Esophagus muscularis mucosa (tissue), 4 donors: ENCODE results near the gene SIGLEC8. TPM values are rescaled to one million over a fixed set of nuclear protein-coding genes. Genes with fewer than 3 reads are reported as not detected.

Source experiments
- DNase-seq: peaks from one replicate; pipeline ENCODE4 v3.0.0-alpha.2; 2017; ENCODE audit errors: extremely low spot score
- H3K27ac ChIP-seq, 4 donors: fragments of 200-600 bp; sonication (generic); replicated peaks in 1 of 4; 1 replicate in 3 of 4; 2 replicates in 1 of 4; pipeline ENCODE4 v1.5.1; 2016 to 2019; ENCODE audit warnings: mild to moderate bottlenecking in 1 of 4
- H3K27me3 ChIP-seq, 4 donors: fragments of 200-600 bp; sonication (generic); one replicate each; pipeline versions ENCODE4 v1.5.1 to v1.6.0; 2016 to 2019
- H3K36me3 ChIP-seq, 4 donors: fragments of 200-600 bp; sonication (generic); one replicate each; pipeline ENCODE4 v1.5.1; 2016 to 2019
- H3K4me1 ChIP-seq, 4 donors: fragments of 200-600 bp; sonication (generic); one replicate each; pipeline ENCODE4 v1.5.1; 2016 to 2019
- H3K4me3 ChIP-seq, 4 donors: fragments of 200-600 bp; sonication (generic); 1 replicate in 2 of 4; 2 replicates in 2 of 4; pipeline ENCODE4 v1.5.1; 2016 to 2019; ENCODE audit warnings: mild to moderate bottlenecking in 4 of 4, moderate library complexity in 1 of 4
- H3K9me3 ChIP-seq, 4 donors: fragments of 200-600 bp; sonication (generic); 1 replicate in 3 of 4; 2 replicates in 1 of 4; pipeline ENCODE4 v1.5.1; 2016 to 2019
- CTCF ChIP-seq, 3 experiments: fragments of 200-600 bp in 2 of 3; fragments of 450-650 bp in 1 of 3; sonication (generic) in 2 of 3; IDR thresholded peaks; one replicate each; pipeline ENCODE4 v1.5.1; 2017 to 2019; ENCODE audit warnings: antibody characterized with exemption in 3 of 3, mild to moderate bottlenecking in 2 of 3, moderate library complexity in 1 of 3
- EP300 ChIP-seq: sonication (generic); formaldehyde crosslinking; IDR thresholded peaks from one replicate; pipeline ENCODE4 v1.6.1; 2017; ENCODE audit warnings: antibody characterized with exemption
- POLR2A ChIP-seq: fragments of 450-650 bp; IDR thresholded peaks from one replicate; pipeline ENCODE4 v1.6.1; 2017; ENCODE audit warnings: antibody characterized with exemption, moderate library complexity, mild to moderate bottlenecking, low read depth
- POLR2AphosphoS5 ChIP-seq, 2 donors: sonication (generic); formaldehyde crosslinking; IDR thresholded peaks; one replicate each; pipeline ENCODE4 v1.6.1; 2017; ENCODE audit warnings: antibody characterized with exemption in 2 of 2
- WGBS: methylation state at CpG from one replicate; pipeline ENCODE4 v1.1.5; 2018; 5-methylcytosine and 5-hydroxymethylcytosine counted together
- intact Hi-C: fragments of 100-400 bp; cut with DNase I; formaldehyde crosslinking; loops from one replicate; pipeline ENCODE4 v1.15.1; 2023
- total RNA-seq, 4 donors: library from RNA; depleted of rRNA; stranded (reverse); fragments of >200 nt; gene quantifications; one replicate each; pipeline versions ENCODE4 v1.1.0 to v1.2.1, GENCODE V29; 2016

The SIGLEC8 gene
- total RNA-seq, 4 donors from 2014 or later = 0.66 to 1.7 (median 0.86) TPM; not detected in 1

- no peaks in the 10 kb centered on the region for H3K4me1 ChIP-seq
- H3K4me3 ChIP-seq = no peak overlapping the region
- no peak for DNase-seq
- 60% methylated on average over 5 of the region's 5 CpGs for WGBS
- TF ChIP-seq EP300 = no peak
- TF ChIP-seq CTCF (IDR thresholded peaks at IDR 0.05) = no peak
- TF ChIP-seq POLR2A = no peak
- no peak for TF ChIP-seq POLR2AphosphoS5 (IDR thresholded peaks at IDR 0.05)
- intact Hi-C loops = loop anchor here (10.0 kb wide), 1 partner anchor 177 kb away; no protein-coding TSS in a partner anchor
- no peaks in the 10 kb centered on the region for H3K36me3 ChIP-seq
- H3K9me3 ChIP-seq = no peaks in the 10 kb centered on the region
- peaks cover 0 to 71% (median 0%) of the 10 kb centered on the region in 4 donors for H3K27me3 ChIP-seq
- no peak overlapping the region for H3K27ac ChIP-seq
Measured at GRCh38 chr19:51477344-51477743, 19.1 kb upstream of the SIGLEC8 start.

GRCh38 chr19:51476164-51476563 lies 17.9 kb upstream of the SIGLEC8 start:
- intact Hi-C loops = loop anchor here (10.0 kb wide), 1 partner anchor 179 kb away; no protein-coding TSS in a partner anchor

GRCh38 chr19:51473009-51473707 lies 14.9 kb upstream of the SIGLEC8 start:
- intact Hi-C loops = loop anchor here (2.0 to 10.0 kb wide), 2 partner anchors 182 to 304 kb away; no protein-coding TSS in a partner anchor
- H3K9me3 ChIP-seq = no peaks in the 10 kb centered on the region
- WGBS = 29% methylated on average over 6 of the region's 7 CpGs
- peaks cover 0 to 52% (median 0%) of the 10 kb centered on the region in 4 donors for H3K27me3 ChIP-seq
- TF ChIP-seq CTCF (IDR thresholded peaks at IDR 0.05) (peak; percentile 73 to 84 (median 82)), POLR2A (no peak)
- no peak overlapping the region for H3K4me3 ChIP-seq
- DNase-seq = peak; percentile 95
- H3K36me3 ChIP-seq = no peaks in the 10 kb centered on the region
- H3K4me1 ChIP-seq = no peaks in the 10 kb centered on the region
- H3K27ac ChIP-seq = no peak overlapping the region

More at GRCh38 chr19:51476164-51476563, 17.9 kb upstream of the SIGLEC8 start:
- Histone ChIP-seq H3K27ac (no peak overlapping the region), H3K4me1 (no peaks in the 10 kb centered on the region), H3K36me3 (no peaks in the 10 kb centered on the region), H3K27me3 (peaks cover 0 to 71% (median 0%) of the 10 kb centered on the region in 4 donors), H3K4me3 (no peak overlapping the region), H3K9me3 (no peaks in the 10 kb centered on the region)
- DNase-seq = no peak
- no peak for TF ChIP-seq CTCF (IDR thresholded peaks at IDR 0.05)
- no peak for TF ChIP-seq POLR2AphosphoS5 (IDR thresholded peaks at IDR 0.05)
- no peak for TF ChIP-seq EP300
- no peak for TF ChIP-seq POLR2A
- 96% methylated on average over 3 of the region's 3 CpGs for WGBS

GRCh38 chr19:51472607-51473006 lies 14.4 kb upstream of the SIGLEC8 start:
- H3K9me3 ChIP-seq = no peaks in the 10 kb centered on the region
- TF ChIP-seq POLR2A (no peak), CTCF (IDR thresholded peaks at IDR 0.05) (no peak), POLR2AphosphoS5 (IDR thresholded peaks at IDR 0.05) (no peak), EP300 (no peak)
- H3K4me1 ChIP-seq = no peaks in the 10 kb centered on the region
- no peak overlapping the region for H3K4me3 ChIP-seq
- H3K36me3 ChIP-seq = no peaks in the 10 kb centered on the region
- H3K27ac ChIP-seq = no peak overlapping the region
- DNase-seq = no peak
- WGBS = 14% methylated on average over 4 of the region's 4 CpGs
- intact Hi-C loops = loop anchor here (2.0 to 10.0 kb wide), 2 partner anchors 182 to 304 kb away; no protein-coding TSS in a partner anchor
- H3K27me3 ChIP-seq = peaks cover 0 to 53% (median 0%) of the 10 kb centered on the region in 4 donors
